ENCODE measurements around the gene EPB41L3.
"Not testable (repeated sequence)": the region's sequence is repeated elsewhere in the genome, so short reads cannot be mapped to it uniquely, and the experiment has no call there.

Gene EPB41L3

GRCh38 chr18:5496305-5496704, 47.5 kb downstream of the EPB41L3 start:
- no peak for TF ChIP-seq CTCF (IDR thresholded peaks at IDR 0.05)
- Histone ChIP-seq H3K27ac (no peak overlapping the region), H3K4me2 (ENCODE audit: low read length) (no peak overlapping the region), H2AFZ (no peak overlapping the region), H3K27me3 (ENCODE audit: control insufficient read depth, insufficient read depth, low read length) (no peaks in the 10 kb centered on the region), H3K4me1 (peaks cover 10% of the 10 kb centered on the region), H3K79me2 (peaks cover 57% of the 10 kb centered on the region), H3K36me3 (ENCODE audit: control insufficient read depth, insufficient read depth, low read length) (no peaks in the 10 kb centered on the region), H3K9ac (no peak overlapping the region), H3K4me3 (ENCODE audit: low read depth, low read length) (no peak overlapping the region), H3K9me3 (ENCODE audit: control insufficient read depth, low read length) (no peaks in the 10 kb centered on the region)

- Histone ChIP-seq H3K36me3 (ENCODE audit: control insufficient read depth, insufficient read depth, low read length) (no peaks in the 10 kb centered on the region), H3K27ac (no peak overlapping the region), H3K79me2 (peaks cover 36% of the 10 kb centered on the region), H3K9ac (no peak overlapping the region), H3K4me3 (ENCODE audit: low read depth, low read length) (no peak overlapping the region), H3K4me1 (peaks cover 2% of the 10 kb centered on the region), H2AFZ (no peak overlapping the region), H3K4me2 (ENCODE audit: low read length) (no peak overlapping the region), H3K9me3 (ENCODE audit: control insufficient read depth, low read length) (no peaks in the 10 kb centered on the region), H3K27me3 (ENCODE audit: control insufficient read depth, insufficient read depth, low read length) (no peaks in the 10 kb centered on the region)
- no peak for TF ChIP-seq CTCF (IDR thresholded peaks at IDR 0.05)
Measured at GRCh38 chr18:5490753-5491480, 52.9 kb downstream of the EPB41L3 start.

- H2AFZ ChIP-seq = no peak overlapping the region
- H3K27ac ChIP-seq = no peak overlapping the region
- H3K4me2 ChIP-seq (ENCODE audit: low read length) = no peak overlapping the region
- no peaks in the 10 kb centered on the region for H3K27me3 ChIP-seq (ENCODE audit: control insufficient read depth, insufficient read depth, low read length)
- peaks cover 25% of the 10 kb centered on the region for H3K79me2 ChIP-seq
- H3K4me3 ChIP-seq (ENCODE audit: low read depth, low read length) = no peak overlapping the region
- no peaks in the 10 kb centered on the region for H3K36me3 ChIP-seq (ENCODE audit: control insufficient read depth, insufficient read depth, low read length)
- no peak for TF ChIP-seq CTCF (IDR thresholded peaks at IDR 0.05)
- no peak overlapping the region for H3K9ac ChIP-seq
- H3K4me1 ChIP-seq = peaks cover 2% of the 10 kb centered on the region
- H3K9me3 ChIP-seq (ENCODE audit: control insufficient read depth, low read length) = no peaks in the 10 kb centered on the region
Measured at GRCh38 chr18:5488844-5489243, 55.0 kb downstream of the EPB41L3 start.

- not testable (repeated sequence) for H3K36me3 ChIP-seq (ENCODE audit: control insufficient read depth, insufficient read depth, low read length); H3K27ac ChIP-seq; H3K4me3 ChIP-seq (ENCODE audit: low read depth, low read length); H3K9me3 ChIP-seq (ENCODE audit: control insufficient read depth, low read length); H3K27me3 ChIP-seq (ENCODE audit: control insufficient read depth, insufficient read depth, low read length); H2AFZ ChIP-seq; H3K4me2 ChIP-seq (ENCODE audit: low read length); H3K9ac ChIP-seq; H3K4me1 ChIP-seq
- H3K79me2 ChIP-seq = peaks cover 33% of the 10 kb centered on the region
Measured at GRCh38 chr18:5488044-5488443, 55.8 kb downstream of the EPB41L3 start.

- H3K79me2 ChIP-seq = peaks cover 37% of the 10 kb centered on the region
- no peaks in the 10 kb centered on the region for H3K36me3 ChIP-seq (ENCODE audit: control insufficient read depth, insufficient read depth, low read length)
- no peaks in the 10 kb centered on the region for H3K27me3 ChIP-seq (ENCODE audit: control insufficient read depth, insufficient read depth, low read length)
- no peak overlapping the region for H3K4me3 ChIP-seq (ENCODE audit: low read depth, low read length)
- H3K9me3 ChIP-seq (ENCODE audit: control insufficient read depth, low read length) = no peaks in the 10 kb centered on the region
- no peak overlapping the region for H3K9ac ChIP-seq
- TF ChIP-seq CTCF (IDR thresholded peaks at IDR 0.05) = no peak
- H3K4me1 ChIP-seq = peaks cover 11% of the 10 kb centered on the region
- H2AFZ ChIP-seq = no peak overlapping the region
- no peak overlapping the region for H3K27ac ChIP-seq
- no peak overlapping the region for H3K4me2 ChIP-seq (ENCODE audit: low read length)
Measured at GRCh38 chr18:5484526-5484925, 59.3 kb downstream of the EPB41L3 start.
